ENCODE results near the gene LINGO3.

LINGO3 gene

GRCh38 chr19:2291185-2291751 is 16.7 kb downstream of the LINGO3 start:
- TF ChIP-seq ZNF384 (IDR thresholded peaks at IDR 0.05) = no peak
- no peak for TF ChIP-seq CTBP1 (IDR thresholded peaks at IDR 0.05; ENCODE audit: borderline replicate concordance)
- no peak for TF ChIP-seq FOXA1 (IDR thresholded peaks at IDR 0.05)
- TF ChIP-seq ELF4 (IDR thresholded peaks at IDR 0.05) = no peak
- no peak for TF ChIP-seq SP1 (IDR thresholded peaks at IDR 0.05)
- no peak for TF ChIP-seq LEF1 (IDR thresholded peaks at IDR 0.05; ENCODE audit: borderline replicate concordance)
- CTCF ChIA-PET = no interaction called here
- DNase-seq (ENCODE audit: extremely low spot score) = no peak
- POLR2A ChIA-PET = no interaction called here

GRCh38 chr19:2290441-2291184 is 17.3 kb downstream of the LINGO3 start:
- no peak for DNase-seq (ENCODE audit: extremely low spot score)
- TF ChIP-seq ARNT (IDR thresholded peaks at IDR 0.05) = no peak
- TF ChIP-seq FOXM1 (IDR thresholded peaks at IDR 0.05; ENCODE audit: borderline replicate concordance) = no peak
- TF ChIP-seq NFRKB (IDR thresholded peaks at IDR 0.05) = no peak
- TF ChIP-seq ZNF384 (IDR thresholded peaks at IDR 0.05) = no peak
- no peak for TF ChIP-seq BHLHE40 (IDR thresholded peaks at IDR 0.05; ENCODE audit: borderline replicate concordance)
- TF ChIP-seq SUZ12 (IDR thresholded peaks at IDR 0.05) = no peak
- no peak for TF ChIP-seq LEF1 (IDR thresholded peaks at IDR 0.05; ENCODE audit: borderline replicate concordance)
- TF ChIP-seq CTBP1 (IDR thresholded peaks at IDR 0.05; ENCODE audit: borderline replicate concordance) = no peak
- TF ChIP-seq HDGF (IDR thresholded peaks at IDR 0.05; ENCODE audit: borderline replicate concordance) = no peak
- TF ChIP-seq L3MBTL2 (conservative IDR thresholded peaks at IDR 0.05) = no peak
- no peak for TF ChIP-seq FOXK2 (IDR thresholded peaks at IDR 0.05)
- TF ChIP-seq FOXA1 (IDR thresholded peaks at IDR 0.05) = no peak
- no peak for TF ChIP-seq PKNOX1 (IDR thresholded peaks at IDR 0.05)
- no peak for TF ChIP-seq ELF4 (IDR thresholded peaks at IDR 0.05)
- TF ChIP-seq SP1 (IDR thresholded peaks at IDR 0.05) = no peak
- no peak for TF ChIP-seq TARDBP (IDR thresholded peaks at IDR 0.05)
- ChIA-PET CTCF (no interaction called here), POLR2A (no interaction called here)

GRCh38 chr19:2289714-2290435 is 18.1 kb downstream of the LINGO3 start:
- TF ChIP-seq FOXK2 (IDR thresholded peaks at IDR 0.05) = no peak
- no peak for TF ChIP-seq TARDBP (IDR thresholded peaks at IDR 0.05)
- no peak for TF ChIP-seq FOXA1 (IDR thresholded peaks at IDR 0.05)
- TF ChIP-seq BHLHE40 (IDR thresholded peaks at IDR 0.05; ENCODE audit: borderline replicate concordance) = no peak
- TF ChIP-seq L3MBTL2 (conservative IDR thresholded peaks at IDR 0.05) = no peak
- no peak for TF ChIP-seq HDGF (IDR thresholded peaks at IDR 0.05; ENCODE audit: borderline replicate concordance)
- TF ChIP-seq PKNOX1 (IDR thresholded peaks at IDR 0.05) = no peak
- TF ChIP-seq LEF1 (IDR thresholded peaks at IDR 0.05; ENCODE audit: borderline replicate concordance) = no peak
- CTCF ChIA-PET = no interaction called here
- no peak for DNase-seq (ENCODE audit: extremely low spot score)
- POLR2A ChIA-PET = no interaction called here

- DNase-seq (ENCODE audit: extremely low spot score) = no peak
These were observed 18.9 kb downstream of the LINGO3 start for GRCh38 chr19:2288818-2289713.

GRCh38 chr19:2288338-2288817 is 19.6 kb downstream of the LINGO3 start:
- TF ChIP-seq FOXM1 (IDR thresholded peaks at IDR 0.05; ENCODE audit: borderline replicate concordance) = no peak
- TF ChIP-seq ARNT (IDR thresholded peaks at IDR 0.05) = no peak
- TF ChIP-seq NFRKB (IDR thresholded peaks at IDR 0.05) = no peak
- TF ChIP-seq FOXA1 (IDR thresholded peaks at IDR 0.05) = no peak
- TF ChIP-seq PKNOX1 (IDR thresholded peaks at IDR 0.05) = no peak
- DNase-seq (ENCODE audit: extremely low spot score) = no peak
- CTCF ChIA-PET = interaction anchor here (0.9 kb wide), 1 partner anchor 39 kb away, joined by 4 read pairs; the partner anchor contains the start of gene LSM7
- POLR2A ChIA-PET = interaction anchor here (0.9 to 1.5 kb wide), 2 partner anchors 14 to 18 kb away, joined by 3 to 4 read pairs; no protein-coding TSS in a partner anchor

More at GRCh38 chr19:2288818-2289713, 18.9 kb downstream of the LINGO3 start:
- CTCF ChIA-PET = interaction anchor here (0.9 kb wide), 1 partner anchor 39 kb away, joined by 4 read pairs; the partner anchor contains the start of gene LSM7
- POLR2A ChIA-PET = interaction anchor here (0.9 to 1.5 kb wide), 2 partner anchors 14 to 18 kb away, joined by 3 to 4 read pairs; no protein-coding TSS in a partner anchor
- TF ChIP-seq ZNF384 (IDR thresholded peaks at IDR 0.05) (no peak), FOXA1 (IDR thresholded peaks at IDR 0.05) (no peak), SP1 (IDR thresholded peaks at IDR 0.05) (no peak), PKNOX1 (IDR thresholded peaks at IDR 0.05) (no peak), CTBP1 (IDR thresholded peaks at IDR 0.05; ENCODE audit: borderline replicate concordance) (no peak)
